Ishikawa (cell line): ENCODE results near the gene MEF2C.

Experiments used
- CEBPB ChIP-seq: IDR thresholded peaks from 2 replicates; pipeline ENCODE4 v1.6.1; 2012
- CREB1 ChIP-seq: IDR thresholded peaks from 2 replicates; pipeline ENCODE4 v1.6.1; 2012; ENCODE audit warnings: low read depth
- EGR1 ChIP-seq: IDR thresholded peaks from 2 replicates; pipeline ENCODE4 v1.6.1; 2012
- EP300 ChIP-seq: IDR thresholded peaks from 2 replicates; pipeline ENCODE4 v1.6.1; 2012; ENCODE audit warnings: borderline replicate concordance
- FOXM1 ChIP-seq: IDR thresholded peaks from 2 replicates; pipeline ENCODE4 v1.6.1; 2012; ENCODE audit warnings: low read depth, borderline replicate concordance
- NFIC ChIP-seq: IDR thresholded peaks from 2 replicates; pipeline ENCODE4 v1.6.1; 2012
- RAD21 ChIP-seq: IDR thresholded peaks from 2 replicates; pipeline ENCODE4 v1.6.1; 2012; ENCODE audit warnings: low read depth
- TAF1 ChIP-seq: IDR thresholded peaks from 2 replicates; pipeline ENCODE4 v1.6.1; 2012; ENCODE audit warnings: low read depth, mild to moderate bottlenecking
- TCF12 ChIP-seq: IDR thresholded peaks from 2 replicates; pipeline ENCODE4 v1.6.1; 2012; ENCODE audit warnings: low read depth
- TEAD4 ChIP-seq: IDR thresholded peaks from 2 replicates; pipeline ENCODE4 v1.6.1; 2012
- USF1 ChIP-seq: IDR thresholded peaks from 2 replicates; pipeline ENCODE4 v1.6.1; 2012
- YY1 ChIP-seq: IDR thresholded peaks from 2 replicates; pipeline ENCODE4 v1.6.1; 2012; ENCODE audit warnings: low read depth
- ZBTB7A ChIP-seq: IDR thresholded peaks from 2 replicates; pipeline ENCODE4 v1.6.1; 2012; ENCODE audit warnings: low read depth
- TF ChIP-seq, protein P1 (sequence below): IDR thresholded peaks from 2 replicates; pipeline ENCODE4 v1.6.1; 2012
- TF ChIP-seq, protein P2 (sequence below): IDR thresholded peaks from 2 replicates; pipeline ENCODE4 v1.6.1; 2012; ENCODE audit warnings: low read depth, mild to moderate bottlenecking

MEF2C gene

DNA sequence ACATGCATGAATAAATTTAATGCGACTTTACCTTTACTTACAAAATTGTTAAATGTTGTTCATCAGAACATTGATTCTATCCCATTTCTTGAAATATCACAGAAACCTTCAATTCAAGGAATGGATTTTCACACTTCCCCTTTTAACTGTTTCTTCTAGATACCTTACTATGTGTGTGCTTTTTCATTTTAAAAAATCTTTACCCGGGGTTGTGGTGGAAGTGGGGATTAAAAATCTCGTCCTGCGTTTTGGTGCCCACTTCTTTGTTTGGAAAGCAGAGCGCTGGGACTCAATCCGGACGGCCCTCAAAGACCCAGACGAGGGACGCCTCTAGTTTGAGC lies 5.8 kb upstream of the MEF2C start:
- TF ChIP-seq CEBPB (no peak), NFIC (no peak), FOXM1 (no peak), TCF12 (no peak), YY1 (no peak), RAD21 (no peak), EGR1 (no peak), EP300 (no peak), ZBTB7A (no peak), USF1 (no peak), CREB1 (no peak), TAF1 (no peak), TEAD4 (no peak)
- TF ChIP-seq, protein P1, sequence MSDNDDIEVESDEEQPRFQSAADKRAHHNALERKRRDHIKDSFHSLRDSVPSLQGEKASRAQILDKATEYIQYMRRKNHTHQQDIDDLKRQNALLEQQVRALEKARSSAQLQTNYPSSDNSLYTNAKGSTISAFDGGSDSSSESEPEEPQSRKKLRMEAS = no peak
- TF ChIP-seq, protein P2, sequence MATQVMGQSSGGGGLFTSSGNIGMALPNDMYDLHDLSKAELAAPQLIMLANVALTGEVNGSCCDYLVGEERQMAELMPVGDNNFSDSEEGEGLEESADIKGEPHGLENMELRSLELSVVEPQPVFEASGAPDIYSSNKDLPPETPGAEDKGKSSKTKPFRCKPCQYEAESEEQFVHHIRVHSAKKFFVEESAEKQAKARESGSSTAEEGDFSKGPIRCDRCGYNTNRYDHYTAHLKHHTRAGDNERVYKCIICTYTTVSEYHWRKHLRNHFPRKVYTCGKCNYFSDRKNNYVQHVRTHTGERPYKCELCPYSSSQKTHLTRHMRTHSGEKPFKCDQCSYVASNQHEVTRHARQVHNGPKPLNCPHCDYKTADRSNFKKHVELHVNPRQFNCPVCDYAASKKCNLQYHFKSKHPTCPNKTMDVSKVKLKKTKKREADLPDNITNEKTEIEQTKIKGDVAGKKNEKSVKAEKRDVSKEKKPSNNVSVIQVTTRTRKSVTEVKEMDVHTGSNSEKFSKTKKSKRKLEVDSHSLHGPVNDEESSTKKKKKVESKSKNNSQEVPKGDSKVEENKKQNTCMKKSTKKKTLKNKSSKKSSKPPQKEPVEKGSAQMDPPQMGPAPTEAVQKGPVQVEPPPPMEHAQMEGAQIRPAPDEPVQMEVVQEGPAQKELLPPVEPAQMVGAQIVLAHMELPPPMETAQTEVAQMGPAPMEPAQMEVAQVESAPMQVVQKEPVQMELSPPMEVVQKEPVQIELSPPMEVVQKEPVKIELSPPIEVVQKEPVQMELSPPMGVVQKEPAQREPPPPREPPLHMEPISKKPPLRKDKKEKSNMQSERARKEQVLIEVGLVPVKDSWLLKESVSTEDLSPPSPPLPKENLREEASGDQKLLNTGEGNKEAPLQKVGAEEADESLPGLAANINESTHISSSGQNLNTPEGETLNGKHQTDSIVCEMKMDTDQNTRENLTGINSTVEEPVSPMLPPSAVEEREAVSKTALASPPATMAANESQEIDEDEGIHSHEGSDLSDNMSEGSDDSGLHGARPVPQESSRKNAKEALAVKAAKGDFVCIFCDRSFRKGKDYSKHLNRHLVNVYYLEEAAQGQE = no peak

GRCh38 chr5:88888291-88888690 lies 5.3 kb upstream of the MEF2C start:
- TF ChIP-seq TAF1 (no peak), EGR1 (no peak), ZBTB7A (no peak), NFIC (no peak)
- TF ChIP-seq, protein P1 = no peak

DNA sequence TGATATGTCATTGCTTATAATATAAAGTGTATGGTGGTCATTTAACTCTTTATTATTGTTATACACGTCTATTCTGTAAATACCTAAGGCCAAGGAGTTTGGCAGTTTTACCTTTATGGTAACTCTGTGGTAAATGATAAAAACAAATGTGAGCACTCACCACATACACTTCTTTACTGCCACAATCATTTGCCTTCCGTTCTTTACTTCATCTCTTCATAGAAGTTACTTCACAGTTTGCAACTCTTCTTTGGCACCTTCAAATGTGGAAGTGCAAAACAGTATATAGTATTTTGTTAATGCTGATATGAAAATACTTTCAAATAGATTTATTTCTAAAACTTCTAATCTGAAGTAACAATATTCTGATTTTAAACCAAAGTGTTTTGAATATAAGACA lies 4.4 kb upstream of the MEF2C start:
- TF ChIP-seq CEBPB = no peak
- no peak for TF ChIP-seq NFIC
- no peak for TF ChIP-seq EGR1

- TF ChIP-seq EGR1 (no peak), EP300 (no peak), ZBTB7A (no peak), TAF1 (no peak), YY1 (no peak), TEAD4 (no peak), RAD21 (no peak), USF1 (no peak), NFIC (no peak), CEBPB (no peak)
Measured at GRCh38 chr5:88886746-88887341, 3.9 kb upstream of the MEF2C start.

GRCh38 chr5:88886252-88886651 lies 3.3 kb upstream of the MEF2C start:
- TF ChIP-seq EGR1 (no peak), FOXM1 (no peak), EP300 (no peak), USF1 (no peak), CREB1 (no peak), TCF12 (no peak), YY1 (no peak), TEAD4 (no peak), CEBPB (no peak), RAD21 (no peak), TAF1 (no peak)
- TF ChIP-seq, protein P1 = no peak
- TF ChIP-seq, protein P2 = no peak

- TF ChIP-seq NFIC = no peak
- TF ChIP-seq, protein P1 = no peak
- no peak for TF ChIP-seq CEBPB
- TF ChIP-seq CREB1 = no peak
- TF ChIP-seq, protein P2 = no peak
- no peak for TF ChIP-seq EP300
Measured at GRCh38 chr5:88885002-88885401, 2.0 kb upstream of the MEF2C start.
